BJ (cell line): ENCODE data around the gene SP110. TPM values are rescaled to one million over a fixed set of nuclear protein-coding genes. Genes with fewer than 3 reads are reported as not detected.
"Not testable (repeated sequence)": the region's sequence is repeated elsewhere in the genome, so short reads cannot be mapped to it uniquely, and the experiment has no call there.

Source experiments
- CTCF ChIA-PET: fragments of 350-600 bp; formaldehyde crosslinking; extraction: SDS; loops from one replicate; lab custom pipeline; 2021; ENCODE audit warnings: antibody characterized with exemption, inconsistent platforms; lab: Yijun Ruan, JAX
- POLR2A ChIA-PET: fragments of 300-600 bp; sonication (Branson Sonifier 250); formaldehyde crosslinking; extraction: SDS; loops from one replicate; lab custom pipeline; 2021; ENCODE audit warnings: antibody characterized with exemption; lab: Charles Lee
- DNase-seq: peaks from one replicate; pipeline ENCODE4 v3.0.0-alpha.2; 2011; ENCODE audit warnings: low read depth
- H3K27me3 ChIP-seq: 2 replicates; pipeline ENCODE4 v1.6.0; 2011; ENCODE audit warnings: low read length; ENCODE audit not compliant: control insufficient read depth, insufficient read depth
- H3K36me3 ChIP-seq: 2 replicates; pipeline ENCODE4 v1.5.1; 2011; ENCODE audit warnings: low read length; ENCODE audit not compliant: control insufficient read depth, insufficient read depth
- H3K4me3 ChIP-seq: 2 replicates; pipeline ENCODE4 v1.5.1; 2011; ENCODE audit warnings: low read depth, mild to moderate bottlenecking, control low read depth, low read length
- CTCF ChIP-seq: IDR thresholded peaks from 2 replicates; pipeline ENCODE4 v1.5.1; 2011; ENCODE audit warnings: low read depth, mild to moderate bottlenecking, control low read depth, inconsistent platforms, low read length, moderate library complexity; ENCODE audit not compliant: insufficient read depth
- polyA plus RNA-seq: library from polyadenylated mRNA; depleted of rRNA; stranded (reverse); fragments of >200 nt; gene quantifications from 2 replicates; pipeline ENCODE4 v1.2.3, GENCODE V29; 2011

Gene SP110
- polyA plus RNA-seq, 1 experiment = 6.6 TPM

- H3K27me3 ChIP-seq = no peaks in the 10 kb centered on the region
- POLR2A ChIA-PET = no interaction called here
- no peaks in the 10 kb centered on the region for H3K36me3 ChIP-seq
- DNase-seq = no peak
- no peak for TF ChIP-seq CTCF
- CTCF ChIA-PET = no interaction called here
- no peak overlapping the region for H3K4me3 ChIP-seq
These were observed 4.7 kb upstream of the SP110 start for GRCh38 chr2:230224458-230224857.

- CTCF ChIA-PET, H3K4me3 ChIP-seq, H3K36me3 ChIP-seq, POLR2A ChIA-PET, DNase-seq, H3K27me3 ChIP-seq: not testable (repeated sequence)
These were observed 3.0 kb upstream of the SP110 start for GRCh38 chr2:230222829-230223228.

GRCh38 chr2:230221493-230221892 is 1.7 kb upstream of the SP110 start:
- Histone ChIP-seq H3K4me3 (no peak overlapping the region), H3K36me3 (no peaks in the 10 kb centered on the region), H3K27me3 (no peaks in the 10 kb centered on the region)
- CTCF ChIA-PET = no interaction called here
- no peak for DNase-seq
- POLR2A ChIA-PET = no interaction called here
- no peak for TF ChIP-seq CTCF

GRCh38 chr2:230220347-230220969 is 674 bp upstream of the SP110 start:
- Histone ChIP-seq H3K27me3 (no peaks in the 10 kb centered on the region), H3K4me3 (peak overlapping the region; percentile 66), H3K36me3 (peaks cover 1% of the 10 kb centered on the region)
- ChIA-PET CTCF (no interaction called here), POLR2A (no interaction called here)
- no peak for TF ChIP-seq CTCF
- DNase-seq = no peak

- no peak for DNase-seq
- H3K4me3 ChIP-seq = no peak overlapping the region
- ChIA-PET POLR2A (no interaction called here), CTCF (no interaction called here)
- peaks cover 1% of the 10 kb centered on the region for H3K36me3 ChIP-seq
- H3K27me3 ChIP-seq = no peaks in the 10 kb centered on the region
- no peak for TF ChIP-seq CTCF
These were observed 1.4 kb downstream of the SP110 start for GRCh38 chr2:230218421-230218820.

- TF ChIP-seq CTCF = no peak
- DNase-seq = no peak
- Histone ChIP-seq H3K36me3 (peaks cover 7% of the 10 kb centered on the region), H3K27me3 (no peaks in the 10 kb centered on the region), H3K4me3 (no peak overlapping the region)
- POLR2A ChIA-PET = no interaction called here
- CTCF ChIA-PET = interaction anchor here (1.7 kb wide), 1 partner anchor 10 kb away, joined by 4 read pairs; no protein-coding TSS in a partner anchor
These were observed 2.4 kb downstream of the SP110 start for GRCh38 chr2:230217424-230217823.
